ENCODE results near the gene CCDC6. TPM values are rescaled to one million over a fixed set of nuclear protein-coding genes. Genes with fewer than 3 reads are reported as not detected.

The CCDC6 gene
- total RNA-seq, 1 experiment from 2014 or later = 54.9 TPM

GRCh38 chr10:59799421-59799820 is 106.9 kb downstream of the CCDC6 start:
- Histone ChIP-seq H4K20me1 (ENCODE audit: insufficient read depth) (no peaks in the 10 kb centered on the region; the same call in 1 of the 2 replicates), H3K27me3 (ENCODE audit: insufficient read depth, low read length) (no peaks in the 10 kb centered on the region), H3K4me2 (ENCODE audit: low read length) (no peak overlapping the region), H3K4me3 (replicated peaks in 1 of 2; ENCODE audit: low read depth in 1 of 2, low read length in 2 of 2) (no peak overlapping the region), H3K79me2 (ENCODE audit: insufficient read depth, low read length) (no peaks in the 10 kb centered on the region), H3K9me2 (ENCODE audit: insufficient read depth) (no peaks in the 10 kb centered on the region), H2AFZ (ENCODE audit: low read depth, low read length, poor library complexity, severe bottlenecking) (no peak overlapping the region), H3K9ac (ENCODE audit: low read length) (no peak overlapping the region), H3K27ac (ENCODE audit: low read depth, low read length) (no peak overlapping the region), H3K9me3 (ENCODE audit: control insufficient read depth in 1 of 2, insufficient read depth in 1 of 2, low read depth in 1 of 2, low read length in 2 of 2) (no peaks in the 10 kb centered on the region), H3K4me1 (ENCODE audit: control insufficient read depth in 1 of 2, insufficient read depth in 2 of 2, low read length in 2 of 2) (no peaks in the 10 kb centered on the region), H3K36me3 (ENCODE audit: control insufficient read depth in 1 of 2, insufficient read depth in 2 of 2, low read length in 2 of 2) (peaks cover 9 to 11% of the 10 kb centered on the region in 2 experiments)
- DNase-seq (ENCODE audit: low read depth, low spot score) (no peak), ATAC-seq (no peak)
- TF ChIP-seq JUND (IDR thresholded peaks at IDR 0.05) (no peak), RAD21 (IDR thresholded peaks at IDR 0.05; ENCODE audit: low read depth) (no peak), EZH2 (IDR thresholded peaks at IDR 0.05) (no peak), FOSL1 (IDR thresholded peaks at IDR 0.05; ENCODE audit: low read depth) (no peak), ELF1 (IDR thresholded peaks at IDR 0.05; ENCODE audit: borderline replicate concordance, low read depth) (no peak), ZNF274 (IDR thresholded peaks at IDR 0.05; ENCODE audit: low read depth, low read length) (no peak), YY1 (IDR thresholded peaks at IDR 0.05; ENCODE audit: extremely low read depth, insufficient replicate concordance, low read depth, low read length) (no peak), CEBPB (IDR thresholded peaks at IDR 0.05; ENCODE audit: low read depth) (no peak), CBX3 (IDR thresholded peaks at IDR 0.05; ENCODE audit: low read depth) (no peak)
- TF ChIP-seq, protein P1, sequence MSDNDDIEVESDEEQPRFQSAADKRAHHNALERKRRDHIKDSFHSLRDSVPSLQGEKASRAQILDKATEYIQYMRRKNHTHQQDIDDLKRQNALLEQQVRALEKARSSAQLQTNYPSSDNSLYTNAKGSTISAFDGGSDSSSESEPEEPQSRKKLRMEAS (IDR thresholded peaks at IDR 0.05) = no peak
- TF ChIP-seq, protein P2, sequence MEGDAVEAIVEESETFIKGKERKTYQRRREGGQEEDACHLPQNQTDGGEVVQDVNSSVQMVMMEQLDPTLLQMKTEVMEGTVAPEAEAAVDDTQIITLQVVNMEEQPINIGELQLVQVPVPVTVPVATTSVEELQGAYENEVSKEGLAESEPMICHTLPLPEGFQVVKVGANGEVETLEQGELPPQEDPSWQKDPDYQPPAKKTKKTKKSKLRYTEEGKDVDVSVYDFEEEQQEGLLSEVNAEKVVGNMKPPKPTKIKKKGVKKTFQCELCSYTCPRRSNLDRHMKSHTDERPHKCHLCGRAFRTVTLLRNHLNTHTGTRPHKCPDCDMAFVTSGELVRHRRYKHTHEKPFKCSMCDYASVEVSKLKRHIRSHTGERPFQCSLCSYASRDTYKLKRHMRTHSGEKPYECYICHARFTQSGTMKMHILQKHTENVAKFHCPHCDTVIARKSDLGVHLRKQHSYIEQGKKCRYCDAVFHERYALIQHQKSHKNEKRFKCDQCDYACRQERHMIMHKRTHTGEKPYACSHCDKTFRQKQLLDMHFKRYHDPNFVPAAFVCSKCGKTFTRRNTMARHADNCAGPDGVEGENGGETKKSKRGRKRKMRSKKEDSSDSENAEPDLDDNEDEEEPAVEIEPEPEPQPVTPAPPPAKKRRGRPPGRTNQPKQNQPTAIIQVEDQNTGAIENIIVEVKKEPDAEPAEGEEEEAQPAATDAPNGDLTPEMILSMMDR (IDR thresholded peaks at IDR 0.05 in 2 of 3, conservative IDR thresholded peaks at IDR 0.05 in 1 of 3; ENCODE audit: borderline replicate concordance in 1 of 3, insufficient read depth in 1 of 3, low read depth in 2 of 3, low read length in 2 of 3) = no peak
- TF ChIP-seq, protein P3, sequence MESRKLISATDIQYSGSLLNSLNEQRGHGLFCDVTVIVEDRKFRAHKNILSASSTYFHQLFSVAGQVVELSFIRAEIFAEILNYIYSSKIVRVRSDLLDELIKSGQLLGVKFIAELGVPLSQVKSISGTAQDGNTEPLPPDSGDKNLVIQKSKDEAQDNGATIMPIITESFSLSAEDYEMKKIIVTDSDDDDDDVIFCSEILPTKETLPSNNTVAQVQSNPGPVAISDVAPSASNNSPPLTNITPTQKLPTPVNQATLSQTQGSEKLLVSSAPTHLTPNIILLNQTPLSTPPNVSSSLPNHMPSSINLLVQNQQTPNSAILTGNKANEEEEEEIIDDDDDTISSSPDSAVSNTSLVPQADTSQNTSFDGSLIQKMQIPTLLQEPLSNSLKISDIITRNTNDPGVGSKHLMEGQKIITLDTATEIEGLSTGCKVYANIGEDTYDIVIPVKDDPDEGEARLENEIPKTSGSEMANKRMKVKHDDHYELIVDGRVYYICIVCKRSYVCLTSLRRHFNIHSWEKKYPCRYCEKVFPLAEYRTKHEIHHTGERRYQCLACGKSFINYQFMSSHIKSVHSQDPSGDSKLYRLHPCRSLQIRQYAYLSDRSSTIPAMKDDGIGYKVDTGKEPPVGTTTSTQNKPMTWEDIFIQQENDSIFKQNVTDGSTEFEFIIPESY (IDR thresholded peaks at IDR 0.05; ENCODE audit: extremely low read depth, insufficient replicate concordance, low read length) = no peak
- ChIA-PET RAD21 (ENCODE audit: low non-redundant PET in 1 of 2, low total read pairs in 2 of 2, uncharacterized antibody in 2 of 2, unreplicated experiment in 2 of 2) (no interaction called here), POLR2A (no interaction called here), CTCF (no interaction called here)
- intact Hi-C loops (cut with micrococcal nuclease) = no loop called here
- no TSS peak for BruUV-seq (replicated peaks)
